Measurements from ENCODE around the gene FARP2.
"Not testable (repeated sequence)": the region's sequence is repeated elsewhere in the genome, so short reads cannot be mapped to it uniquely, and the experiment has no call there.

DNA sequence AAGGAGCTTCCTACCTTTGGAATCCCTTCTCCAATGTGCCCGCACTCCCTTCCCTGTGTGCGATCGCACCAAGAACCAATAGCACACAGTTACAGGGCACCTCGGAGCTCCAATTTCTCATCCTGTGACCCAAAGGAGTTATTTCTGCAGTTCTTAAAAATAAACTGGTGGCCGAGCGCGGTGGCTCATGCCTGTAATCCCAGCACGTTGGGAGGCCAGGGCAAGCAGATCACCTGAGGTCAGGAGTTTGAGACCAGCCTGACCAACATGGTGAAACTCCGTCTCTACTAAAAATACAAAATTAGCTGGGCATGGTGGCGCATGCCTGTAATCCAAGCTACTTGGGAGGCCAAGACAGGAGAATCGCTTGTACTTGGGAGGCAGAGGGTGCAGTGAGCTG lies 150.2 kb downstream of the FARP2 start:
- not testable (repeated sequence) for TF ChIP-seq GLIS3 (CRISPR knock-in tag; IDR thresholded peaks at IDR 0.05); ZFP30 (CRISPR knock-in tag; IDR thresholded peaks at IDR 0.05); CSDC2 (CRISPR knock-in tag; IDR thresholded peaks at IDR 0.05); ARNTL (CRISPR knock-in tag; IDR thresholded peaks at IDR 0.05; ENCODE audit: borderline replicate concordance, low read depth); ZC3H10 (CRISPR knock-in tag; IDR thresholded peaks at IDR 0.05); RARB (CRISPR knock-in tag; IDR thresholded peaks at IDR 0.05)
